Inflammatory macrophage treated with lipopolysaccharide for 1 hour (primary cell): ENCODE data around the gene KNDC1.
"Not testable (repeated sequence)": the region's sequence is repeated elsewhere in the genome, so short reads cannot be mapped to it uniquely, and the experiment has no call there.

Experiments
- DNase-seq, 2 donors: peaks; one replicate each; pipeline ENCODE4 v3.0.0-alpha.2; 2020 to 2022

KNDC1 gene

DNA sequence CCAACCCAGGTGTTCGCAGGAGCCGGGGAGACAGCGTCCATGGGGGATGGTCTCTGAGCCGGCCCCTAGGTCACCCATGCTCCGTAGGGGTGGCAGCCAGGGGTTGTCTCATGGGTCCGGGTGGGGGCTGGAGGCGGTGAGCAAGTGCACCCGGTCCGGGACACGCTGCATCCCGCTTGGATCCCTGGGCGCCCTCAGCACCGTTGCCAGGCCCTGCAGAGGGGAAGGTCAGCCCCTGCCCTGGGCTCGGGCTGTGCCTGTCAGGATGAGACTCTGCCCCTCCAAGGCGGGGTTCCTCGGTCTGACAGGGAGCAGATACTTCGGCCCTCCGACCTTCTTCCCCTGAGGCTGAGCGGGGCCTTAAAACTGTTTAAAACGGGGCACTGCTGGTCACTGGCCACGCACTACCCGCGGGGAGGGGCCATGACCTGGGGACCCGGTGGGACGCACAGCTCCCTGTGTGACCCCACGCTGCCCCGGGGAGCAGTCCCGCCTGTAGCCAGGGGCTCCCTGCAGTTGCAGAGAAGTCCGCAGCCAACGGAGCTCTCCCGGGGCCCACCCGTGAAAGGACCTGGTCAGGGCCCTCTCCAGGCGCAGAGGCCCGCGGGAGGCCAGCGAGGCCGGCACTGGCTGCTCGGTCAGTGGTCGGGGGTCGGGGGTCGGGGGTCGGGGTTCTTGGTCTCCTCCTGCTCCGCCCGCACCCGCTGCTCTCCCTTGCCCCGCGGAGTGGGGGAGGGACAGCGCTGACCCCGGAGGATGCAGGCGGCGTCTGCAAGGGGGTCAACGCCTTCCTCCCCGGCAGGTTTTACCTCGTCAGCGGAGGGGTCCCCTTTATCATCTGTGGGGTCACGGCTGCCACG, 33.4 kb upstream of the KNDC1 start:
- DNase-seq: no peak

DNA sequence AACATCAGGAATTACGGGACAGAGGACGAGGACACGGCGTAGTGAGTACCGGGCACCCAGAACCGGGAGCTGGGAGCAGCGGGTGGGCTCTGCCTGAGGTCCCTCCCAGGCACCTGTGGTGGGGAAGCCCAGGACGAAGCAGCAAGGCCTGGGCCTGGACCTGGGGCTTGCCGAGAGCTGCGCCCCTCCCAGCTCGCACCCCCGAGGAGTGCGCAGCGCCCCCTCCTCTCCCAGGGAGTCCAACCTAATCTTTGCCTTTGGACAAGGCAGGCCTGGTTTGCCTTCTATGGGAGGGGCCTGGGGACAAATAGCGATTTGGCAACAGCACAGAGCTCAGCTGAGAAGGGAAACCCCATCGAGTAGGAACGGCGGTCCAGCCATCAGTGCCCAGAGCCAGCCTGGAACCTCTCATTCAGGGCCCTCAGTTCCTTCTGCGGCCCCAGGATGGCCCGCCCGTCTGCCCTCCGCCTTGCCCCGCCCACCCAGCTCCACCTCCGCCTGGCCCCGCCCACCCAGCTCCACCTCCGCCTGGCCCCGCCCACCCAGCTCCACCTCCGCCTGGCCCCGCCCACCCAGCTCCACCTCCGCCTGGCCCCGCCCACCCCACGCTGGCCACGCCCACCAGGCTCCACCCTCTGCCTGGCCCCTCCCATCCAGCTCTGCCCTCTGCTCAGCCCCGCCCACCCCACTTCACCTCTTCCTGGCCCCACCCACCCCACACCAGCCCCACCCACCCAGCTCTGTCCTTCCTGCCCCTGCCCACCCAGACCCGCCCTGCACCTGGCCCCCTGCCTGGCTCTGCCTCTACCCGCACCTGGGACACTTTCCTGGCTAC, 32.5 kb upstream of the KNDC1 start:
- no peak for DNase-seq

DNA sequence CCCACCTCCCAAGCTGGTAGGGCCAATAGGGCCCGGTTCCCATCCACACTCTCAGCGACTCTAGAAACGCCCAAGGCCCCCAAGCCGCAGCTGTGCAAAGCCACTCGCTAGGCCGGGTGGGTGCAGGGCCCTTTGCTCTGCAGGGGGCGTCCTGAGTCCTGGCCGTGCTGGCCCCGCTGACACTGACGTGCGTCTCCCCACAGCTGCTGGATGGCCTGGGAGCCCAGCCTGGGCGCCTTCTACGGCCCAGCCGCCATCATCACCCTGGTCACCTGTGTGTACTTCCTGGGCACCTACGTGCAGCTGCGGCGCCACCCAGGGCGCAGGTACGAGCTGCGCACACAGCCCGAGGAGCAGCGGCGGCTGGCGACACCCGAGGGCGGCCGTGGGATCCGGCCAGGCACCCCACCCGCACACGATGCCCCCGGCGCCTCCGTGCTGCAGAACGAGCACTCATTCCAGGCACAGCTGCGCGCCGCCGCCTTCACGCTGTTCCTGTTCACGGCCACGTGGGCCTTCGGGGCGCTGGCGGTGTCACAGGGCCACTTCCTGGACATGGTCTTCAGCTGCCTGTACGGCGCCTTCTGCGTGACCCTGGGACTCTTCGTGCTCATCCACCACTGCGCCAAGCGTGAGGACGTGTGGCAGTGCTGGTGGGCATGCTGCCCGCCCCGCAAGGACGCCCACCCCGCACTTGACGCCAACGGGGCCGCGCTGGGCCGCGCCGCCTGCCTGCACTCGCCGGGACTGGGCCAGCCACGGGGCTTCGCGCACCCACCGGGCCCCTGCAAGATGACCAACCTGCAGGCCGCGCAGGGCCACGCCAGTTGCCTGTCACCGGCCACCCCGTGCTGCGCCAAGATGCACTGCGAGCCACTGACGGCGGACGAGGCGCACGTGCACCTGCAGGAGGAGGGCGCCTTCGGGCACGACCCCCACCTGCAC, 31.6 kb upstream of the KNDC1 start:
- DNase-seq: no peak

DNA sequence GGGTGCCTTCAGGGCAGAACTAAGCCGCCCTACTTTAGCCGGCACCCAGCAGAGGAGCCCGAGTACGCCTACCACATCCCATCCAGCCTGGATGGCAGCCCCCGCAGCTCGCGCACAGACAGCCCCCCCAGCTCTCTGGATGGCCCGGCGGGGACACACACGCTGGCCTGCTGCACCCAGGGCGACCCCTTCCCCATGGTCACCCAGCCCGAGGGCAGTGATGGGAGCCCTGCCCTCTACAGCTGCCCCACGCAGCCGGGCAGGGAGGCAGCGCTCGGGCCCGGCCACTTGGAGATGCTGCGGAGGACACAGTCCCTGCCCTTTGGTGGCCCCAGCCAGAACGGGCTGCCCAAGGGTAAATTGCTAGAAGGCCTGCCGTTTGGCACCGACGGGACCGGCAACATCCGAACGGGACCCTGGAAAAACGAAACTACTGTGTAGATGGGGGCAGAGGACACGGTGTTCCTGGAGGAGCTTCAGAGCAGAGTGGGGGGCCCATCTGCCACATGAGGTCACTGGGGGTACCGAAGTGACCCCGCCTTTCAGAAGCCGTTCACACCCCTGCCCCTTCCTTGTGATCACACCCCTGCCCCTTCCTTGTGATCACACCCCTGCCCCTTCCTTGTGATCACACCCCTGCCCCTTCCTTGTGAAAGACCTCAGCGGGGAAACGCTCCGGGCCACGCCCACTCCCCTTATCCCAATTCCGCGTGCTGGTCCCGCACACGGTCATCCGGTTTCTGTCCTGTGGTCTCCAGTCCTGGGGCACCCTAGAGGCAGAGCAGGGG, 30.8 kb upstream of the KNDC1 start:
- DNase-seq: no peak

DNA sequence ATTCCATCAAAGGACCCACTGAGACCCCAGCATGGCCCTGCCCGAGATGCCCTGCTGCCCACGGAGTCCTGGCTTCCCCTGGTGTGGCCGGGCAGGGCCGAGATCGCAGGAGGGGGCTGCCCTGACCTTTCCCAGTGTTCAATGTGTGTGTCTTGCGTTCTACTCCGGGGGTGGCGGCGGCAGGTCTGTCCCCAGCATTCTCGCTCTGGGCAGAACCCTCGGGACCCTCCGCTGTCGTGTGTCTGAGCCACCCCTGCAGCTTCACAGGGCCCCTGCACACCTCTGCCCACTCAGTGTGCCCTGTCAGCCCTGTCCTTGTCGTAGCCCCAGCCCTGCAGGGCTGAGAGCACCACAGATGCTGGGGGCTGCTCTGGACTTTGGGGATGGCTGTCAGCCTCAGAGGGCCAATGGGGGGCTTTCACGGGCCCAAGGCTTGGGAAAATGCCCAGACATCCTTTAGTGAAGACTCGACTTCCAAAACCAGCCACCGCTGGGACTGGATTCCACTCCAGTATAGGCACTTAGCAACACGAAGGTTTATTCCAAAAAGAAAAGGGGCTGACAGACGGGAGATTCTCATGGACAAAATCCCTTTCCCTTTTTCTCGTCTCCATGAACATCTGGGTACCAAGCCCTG, 30.0 kb upstream of the KNDC1 start:
- no peak for DNase-seq

DNA sequence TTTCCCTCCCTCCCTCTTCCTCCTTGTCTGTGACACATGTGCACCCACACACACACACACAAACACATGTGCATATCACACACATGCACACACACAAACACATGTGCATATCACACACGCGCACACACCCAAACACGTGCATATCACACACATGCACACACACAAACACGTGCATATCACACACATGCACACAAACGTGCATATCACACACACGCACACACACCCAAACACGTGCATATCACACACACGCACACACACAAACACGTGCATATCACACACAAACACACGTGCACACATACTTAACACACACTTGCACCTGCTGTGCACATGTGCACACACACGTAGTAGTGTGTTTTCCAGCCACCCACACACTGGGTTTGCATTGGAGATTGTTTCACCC, 29.4 kb upstream of the KNDC1 start:
- no peak for DNase-seq

DNA sequence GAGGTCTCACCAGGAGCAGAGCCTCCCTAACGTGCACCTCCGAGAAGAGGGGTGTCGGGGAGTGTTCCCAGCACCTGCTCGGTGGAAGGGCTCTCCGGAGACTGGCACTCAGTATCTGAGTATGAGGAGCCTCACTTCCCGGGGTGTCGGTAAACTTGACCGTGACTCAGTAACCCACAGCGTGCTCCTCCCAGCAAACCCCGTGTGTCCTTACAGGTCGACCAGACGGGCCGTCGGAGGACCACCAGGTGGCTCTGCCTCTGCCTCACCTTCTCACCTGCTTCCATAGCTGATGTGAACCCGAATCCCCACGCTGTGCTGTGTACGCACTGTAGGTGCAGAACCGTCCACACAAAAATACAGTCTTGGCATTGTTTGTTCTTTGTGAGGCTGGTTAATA, 29.0 kb upstream of the KNDC1 start:
- DNase-seq: no peak

DNA sequence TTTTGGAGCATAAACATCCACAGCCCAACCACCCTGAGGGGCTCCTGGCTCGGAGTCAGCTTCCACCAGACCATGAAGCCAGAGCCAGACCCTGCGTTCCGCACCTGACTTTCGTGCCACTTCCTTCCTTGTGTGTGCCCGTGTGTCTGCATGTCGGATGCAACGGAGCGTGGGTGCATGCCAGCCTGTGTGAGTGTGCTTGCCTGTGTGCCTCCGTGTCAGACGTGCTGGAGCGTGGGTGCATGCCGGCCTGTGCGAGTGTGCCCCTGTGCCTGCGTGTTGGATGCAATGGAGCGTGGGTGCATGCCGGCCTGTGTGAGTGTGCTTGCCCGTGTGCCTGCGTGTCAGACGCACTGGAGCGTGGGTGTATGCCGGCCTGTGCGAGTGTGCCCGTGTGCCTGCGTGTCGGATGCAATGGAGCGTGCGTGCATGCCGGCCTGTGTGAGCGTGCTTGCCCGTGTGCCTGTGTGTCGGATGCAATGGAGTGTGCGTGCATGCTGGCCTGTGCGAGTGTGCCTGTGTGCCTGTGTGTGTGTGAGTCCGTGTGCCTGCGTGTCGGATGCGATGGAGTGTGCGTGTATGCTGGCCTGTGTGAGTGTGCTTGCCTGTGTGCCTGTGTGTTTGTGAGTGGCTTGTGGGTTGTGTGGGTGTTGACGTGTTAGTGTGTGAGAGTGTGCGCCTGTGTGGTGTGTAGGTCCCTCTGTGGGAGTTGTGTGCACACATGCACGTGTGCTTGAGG, 28.1 kb upstream of the KNDC1 start:
- no peak for DNase-seq

DNA sequence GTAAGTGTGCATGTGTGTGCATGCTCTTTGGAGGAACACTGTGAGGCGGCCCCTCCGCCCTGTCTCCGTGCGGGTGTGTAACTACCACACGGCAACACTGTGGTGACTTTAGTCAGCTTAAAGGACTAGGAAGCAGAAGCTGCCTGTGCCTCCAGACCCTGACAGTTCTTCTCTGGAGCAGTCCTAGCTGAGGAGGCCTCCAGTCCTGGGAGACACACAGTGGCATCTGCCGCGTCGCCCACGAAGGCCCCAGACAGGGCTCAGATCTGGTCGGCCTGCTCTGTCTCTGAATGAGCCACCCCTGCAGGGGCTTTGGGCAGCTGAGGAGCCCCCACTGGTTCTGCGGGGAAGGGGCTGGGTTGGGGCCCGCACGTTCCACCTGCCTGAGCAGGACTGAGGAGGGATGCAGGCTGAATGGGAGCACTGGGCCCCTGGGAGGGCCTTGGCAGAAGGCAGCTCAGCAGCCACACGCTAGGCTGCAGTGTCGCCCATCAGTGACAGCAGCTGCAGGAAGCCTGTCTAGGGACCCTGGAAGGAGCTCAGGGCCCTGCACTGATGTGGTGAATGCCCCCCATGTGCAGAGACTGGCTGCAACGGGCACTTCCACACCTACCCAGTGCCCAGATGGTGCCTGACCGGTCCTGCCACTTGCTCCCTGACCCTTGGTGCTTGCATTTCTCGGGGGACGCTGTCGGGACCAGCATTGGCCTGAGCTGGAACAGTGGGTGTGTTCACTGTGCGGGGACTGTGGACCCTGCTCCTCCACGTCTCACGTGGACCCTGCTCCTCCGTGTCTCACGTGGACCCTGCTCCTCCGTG, 27.3 kb upstream of the KNDC1 start:
- no peak for DNase-seq

DNA sequence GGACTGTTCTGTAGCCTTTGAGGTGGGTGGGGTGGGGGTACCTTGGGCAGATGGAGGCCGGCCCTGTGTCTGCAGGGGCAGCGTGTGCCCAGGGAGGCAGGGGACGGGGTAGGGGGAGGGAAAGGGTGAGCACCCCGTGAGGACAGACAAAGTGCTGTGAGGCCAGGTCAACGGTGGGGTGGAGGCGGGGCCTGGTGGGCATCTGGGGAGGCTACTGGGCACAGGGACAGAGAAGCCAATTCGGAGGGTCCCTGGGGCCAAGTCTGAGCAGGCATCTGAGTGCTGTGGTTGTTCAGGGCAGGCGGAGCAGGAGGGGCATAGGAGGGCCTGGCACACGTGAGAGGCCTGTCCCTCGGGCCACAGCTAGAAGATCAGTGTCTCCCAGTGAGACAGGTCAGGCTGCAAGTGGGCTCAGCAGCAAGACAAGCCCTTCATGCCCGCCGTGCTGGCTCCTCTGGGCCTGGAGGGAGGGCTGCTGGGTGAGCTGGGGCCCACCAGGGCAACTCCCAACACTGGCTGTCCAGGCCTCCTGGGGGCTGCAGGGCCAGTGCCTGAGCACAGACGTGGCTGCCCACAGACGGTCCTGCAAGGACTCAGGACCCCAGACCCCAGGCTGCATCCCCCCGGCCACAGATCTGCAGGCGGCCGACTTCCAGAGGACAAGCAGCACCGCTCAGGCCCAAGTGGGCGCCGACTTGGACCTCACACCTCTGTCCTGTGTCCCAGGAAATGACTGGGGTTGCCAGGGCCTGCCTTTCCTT, 26.4 kb upstream of the KNDC1 start:
- DNase-seq: no peak

DNA sequence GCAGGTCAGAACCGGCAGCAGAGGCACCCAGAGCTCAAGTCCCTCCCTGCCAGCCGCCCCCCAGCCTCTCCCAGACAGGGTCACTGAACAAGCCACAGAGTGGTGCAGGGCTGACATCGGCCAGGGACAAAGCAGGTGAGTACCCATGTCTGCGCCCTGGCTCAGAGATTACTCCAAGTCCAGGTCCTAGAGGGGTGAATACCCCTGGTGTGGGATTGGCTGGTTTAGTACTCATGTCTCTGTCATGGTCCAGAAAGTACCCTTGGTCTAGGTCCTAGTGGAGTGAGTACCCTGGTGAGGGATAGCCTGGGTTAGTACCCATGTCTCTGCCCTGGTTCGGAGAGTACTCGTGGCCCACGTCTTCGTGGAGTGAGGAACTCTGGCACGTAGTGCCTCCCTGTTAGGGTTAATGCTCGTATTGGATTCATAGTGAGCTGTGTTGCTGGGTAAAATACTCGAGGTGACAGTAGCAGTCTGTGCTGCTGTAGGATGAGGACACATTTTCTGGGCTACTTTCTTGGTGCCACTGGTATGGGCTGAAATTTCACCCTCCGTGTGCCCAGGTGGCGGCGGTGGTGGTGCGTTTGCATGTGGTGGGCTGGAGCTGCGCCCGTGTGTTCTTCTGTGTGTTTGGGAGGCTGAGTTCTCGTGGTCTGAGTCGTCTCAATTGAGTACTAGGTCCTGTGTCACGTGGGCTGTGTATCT, 25.5 kb upstream of the KNDC1 start:
- no peak for DNase-seq

DNA sequence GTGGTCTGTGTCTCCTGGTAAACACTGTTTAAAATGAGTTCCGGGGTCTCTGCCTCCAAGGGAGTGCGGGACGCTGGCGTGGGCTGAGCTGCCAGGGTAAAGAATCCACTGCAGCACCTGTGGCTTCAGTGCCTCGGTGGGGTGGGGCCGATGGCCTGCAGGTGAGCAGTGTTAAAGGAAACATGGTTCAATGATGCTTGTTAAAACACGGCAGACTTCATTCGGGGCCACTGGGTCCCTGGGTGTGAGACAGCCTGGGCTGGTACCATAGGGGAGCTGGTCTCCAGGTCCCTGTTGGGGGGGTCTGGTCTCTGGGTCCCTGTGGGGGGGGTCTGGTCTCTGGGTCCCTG, 24.9 kb upstream of the KNDC1 start:
- no peak for DNase-seq

DNA sequence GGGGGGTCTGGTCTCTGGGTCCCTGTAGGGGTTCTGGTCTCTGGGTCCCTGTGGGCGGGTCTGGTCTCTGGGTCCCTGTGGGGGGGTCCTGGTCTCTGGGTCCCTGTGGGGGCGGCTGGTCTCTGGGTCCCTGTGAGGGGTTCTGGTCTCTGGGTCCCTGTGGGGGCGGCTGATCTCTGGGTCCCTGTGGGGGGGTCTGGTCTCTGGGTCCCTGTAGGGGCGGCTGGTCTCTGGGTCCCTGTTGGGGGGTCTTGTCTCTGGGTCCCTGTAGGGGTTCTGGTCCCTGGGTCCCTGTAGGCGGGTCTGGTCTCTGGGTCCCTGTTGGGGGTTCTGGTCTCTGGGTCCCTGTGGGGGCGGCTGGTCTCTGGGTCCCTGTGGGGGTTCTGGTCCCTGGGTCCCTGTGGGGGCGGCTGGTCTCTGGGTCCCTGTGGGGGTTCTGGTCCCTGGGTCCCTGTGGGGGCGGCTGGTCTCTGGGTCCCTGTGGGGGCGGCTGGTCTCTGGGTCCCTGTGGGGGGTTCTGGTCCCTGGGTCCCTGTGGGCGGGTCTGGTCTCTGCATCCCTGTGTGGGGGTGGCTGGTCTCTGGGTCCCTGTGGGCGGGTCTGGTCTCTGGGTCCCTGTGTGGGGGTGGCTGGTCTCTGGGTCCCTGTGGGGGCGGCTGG, 22.4 kb upstream of the KNDC1 start:
- DNase-seq: not testable (repeated sequence)

DNA sequence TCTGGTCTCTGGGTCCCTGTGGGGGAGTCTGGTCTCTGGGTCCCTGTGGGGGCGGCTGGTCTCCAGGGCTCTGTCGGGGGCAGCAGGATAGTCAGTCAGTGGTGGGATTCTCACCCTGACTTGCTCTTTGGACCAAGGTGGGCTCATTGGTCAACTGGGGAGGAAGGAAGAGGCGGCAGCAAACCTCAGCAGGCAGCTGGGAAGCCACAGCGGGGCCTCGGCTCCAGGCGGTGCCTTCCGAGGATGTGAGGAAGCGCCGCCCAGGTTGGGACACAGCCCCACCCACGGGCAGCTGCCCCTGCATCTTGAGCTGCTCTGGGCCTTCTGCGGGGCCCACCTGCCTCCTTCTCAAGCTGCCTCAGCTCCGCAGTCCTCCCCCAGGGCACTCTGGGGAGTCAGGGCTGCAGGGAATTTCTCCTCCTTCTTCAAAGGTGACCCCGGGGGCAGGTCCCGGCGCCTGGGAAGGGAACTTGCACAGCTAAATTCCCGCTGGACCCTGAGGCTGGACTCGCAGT, 20.4 kb upstream of the KNDC1 start:
- no peak for DNase-seq

DNA sequence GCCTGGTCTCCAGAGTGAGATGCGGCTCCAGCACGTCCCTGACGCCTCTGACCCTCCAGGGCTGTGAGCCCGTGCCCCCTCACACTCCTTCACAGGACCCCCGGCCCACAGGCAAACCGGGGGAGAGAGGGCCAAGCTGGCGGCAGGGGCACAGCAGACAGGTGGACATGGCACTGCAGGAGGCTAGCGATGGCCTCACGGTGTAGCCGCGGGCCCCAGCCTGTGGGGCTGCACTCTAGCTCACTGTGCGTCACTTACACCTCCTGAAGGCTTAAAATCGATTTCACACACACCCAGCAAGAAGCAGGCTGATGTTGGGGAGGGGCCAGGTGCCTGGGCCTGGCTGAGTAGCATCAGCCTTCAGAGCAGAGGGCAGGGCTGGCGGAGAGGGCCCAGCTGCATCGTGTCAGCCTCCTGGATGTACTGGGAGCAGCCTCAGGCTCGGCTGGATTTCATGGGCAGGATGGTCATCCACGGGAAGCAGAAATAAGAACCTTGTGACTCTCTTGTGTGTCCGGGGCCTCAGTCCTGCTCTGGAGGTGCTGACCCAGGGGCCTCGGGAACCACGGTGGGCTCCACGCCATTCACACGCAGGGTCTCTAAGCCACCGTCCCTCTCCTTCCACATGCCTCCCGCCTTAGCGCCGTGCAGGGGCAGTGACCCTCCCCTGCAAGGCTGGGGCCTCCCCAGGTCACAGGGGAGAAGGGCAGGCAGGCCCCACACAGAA, 19.4 kb upstream of the KNDC1 start:
- DNase-seq: no peak

DNA sequence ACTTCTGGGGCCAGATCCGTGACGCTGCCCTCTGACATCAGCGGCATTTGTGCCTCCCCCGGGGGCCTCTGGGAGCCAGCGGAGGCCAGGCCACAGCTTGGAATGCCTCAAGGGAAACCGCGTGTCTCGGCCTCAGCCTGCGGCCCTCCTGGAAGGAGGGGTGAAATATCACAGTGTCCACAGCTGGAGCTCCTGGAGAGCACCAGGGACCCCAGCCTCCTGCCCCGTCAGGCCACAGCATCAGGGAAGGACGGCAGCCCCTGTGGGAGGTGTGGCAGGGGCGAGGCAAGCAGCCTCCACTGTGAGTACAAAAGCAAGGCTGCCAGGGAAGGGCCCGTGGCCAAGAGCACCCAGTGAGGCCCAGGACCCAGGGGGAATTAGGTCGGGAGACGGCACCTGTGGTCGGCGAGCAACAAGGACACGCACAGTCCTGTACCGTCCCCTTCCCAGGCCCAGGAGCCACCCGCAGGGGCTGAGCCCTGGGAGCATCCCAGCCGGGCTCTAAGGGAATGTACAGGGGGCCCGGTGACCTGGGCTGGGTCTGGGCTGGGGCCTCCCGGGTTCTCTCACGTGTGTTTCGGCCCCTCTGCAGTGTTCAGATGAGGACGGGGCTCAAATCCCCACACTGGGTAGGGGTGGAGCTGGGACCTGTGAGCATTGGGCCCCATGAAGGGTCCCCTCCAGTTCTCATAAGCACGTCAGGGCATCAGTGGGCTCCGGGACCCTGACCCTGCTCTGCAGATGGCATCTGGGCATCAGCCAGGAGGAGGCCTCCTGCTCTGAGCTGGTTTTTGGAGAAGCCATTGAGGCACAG, 18.7 kb upstream of the KNDC1 start:
- DNase-seq: no peak
